ENCODE data around the gene DOCK7.

Gene DOCK7

DNA sequence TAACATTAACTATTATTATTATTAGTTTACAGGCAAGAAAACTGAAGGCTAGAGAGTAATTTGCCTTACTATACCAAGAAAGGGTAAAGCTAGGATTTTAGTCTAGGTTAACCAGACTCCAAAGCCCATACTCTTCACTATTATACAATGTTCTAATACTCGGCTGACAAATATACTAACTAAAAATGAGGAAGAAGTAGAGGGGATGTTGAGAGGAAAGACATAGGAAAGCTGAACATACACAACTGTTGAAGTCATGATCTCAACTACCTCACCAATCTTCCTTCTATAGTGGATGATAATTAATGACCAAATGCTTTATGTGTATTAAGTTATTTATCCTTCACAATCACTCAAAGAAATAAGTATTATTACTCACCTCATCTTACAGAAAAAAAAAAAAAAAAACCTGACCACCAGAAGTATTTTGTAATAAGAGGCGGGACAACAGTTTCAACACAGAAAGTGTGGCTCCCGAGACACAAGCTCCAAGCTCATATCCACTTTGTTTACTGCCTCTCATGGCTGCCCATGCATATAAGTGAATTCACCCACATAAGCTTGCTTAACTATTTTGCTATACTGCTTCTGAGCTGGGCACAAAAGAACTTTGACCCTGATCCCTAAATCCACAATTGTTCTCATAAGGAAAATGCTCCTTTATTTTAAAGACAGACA is 173.3 kb downstream of the DOCK7 start:
- no peak for DNase-seq

DNA sequence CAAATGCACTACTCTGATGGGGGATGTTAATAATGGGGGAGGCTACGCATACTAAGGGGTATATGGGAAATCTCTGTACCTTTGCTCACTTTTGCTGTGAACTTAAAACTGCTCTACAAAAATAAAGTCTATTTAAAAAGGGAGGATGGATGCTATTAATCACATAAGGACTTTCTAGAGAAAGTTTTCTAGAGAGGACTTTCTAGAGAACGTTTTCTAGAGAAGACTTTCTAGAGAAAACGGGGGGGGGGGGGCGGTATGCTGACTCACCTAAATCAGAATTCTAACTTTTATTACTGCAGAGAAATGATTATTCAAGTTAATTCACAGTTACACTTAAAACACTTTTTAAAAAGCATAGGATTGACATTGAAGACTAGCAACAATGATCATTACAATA is 175.2 kb downstream of the DOCK7 start:
- no peak for DNase-seq

DNA sequence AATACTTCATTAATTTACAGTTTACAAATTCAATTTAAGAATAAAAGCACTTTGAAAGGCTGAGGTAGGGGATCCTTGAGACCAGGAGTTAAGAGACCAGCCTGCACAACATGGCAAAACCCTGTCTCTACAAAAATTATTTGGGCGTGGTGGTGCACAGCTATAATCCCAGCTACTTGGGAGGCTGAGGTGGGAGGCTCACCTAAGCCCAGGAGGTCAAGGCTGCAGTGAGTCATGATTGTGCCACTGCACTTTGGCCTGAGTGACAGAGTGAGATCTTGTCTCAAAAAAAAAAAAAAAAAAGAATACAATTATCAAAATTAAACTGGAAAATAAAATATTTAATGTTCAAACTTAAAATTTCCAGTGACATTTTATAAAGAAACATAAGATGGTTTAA is 179.2 kb downstream of the DOCK7 start:
- no peak for DNase-seq

DNA sequence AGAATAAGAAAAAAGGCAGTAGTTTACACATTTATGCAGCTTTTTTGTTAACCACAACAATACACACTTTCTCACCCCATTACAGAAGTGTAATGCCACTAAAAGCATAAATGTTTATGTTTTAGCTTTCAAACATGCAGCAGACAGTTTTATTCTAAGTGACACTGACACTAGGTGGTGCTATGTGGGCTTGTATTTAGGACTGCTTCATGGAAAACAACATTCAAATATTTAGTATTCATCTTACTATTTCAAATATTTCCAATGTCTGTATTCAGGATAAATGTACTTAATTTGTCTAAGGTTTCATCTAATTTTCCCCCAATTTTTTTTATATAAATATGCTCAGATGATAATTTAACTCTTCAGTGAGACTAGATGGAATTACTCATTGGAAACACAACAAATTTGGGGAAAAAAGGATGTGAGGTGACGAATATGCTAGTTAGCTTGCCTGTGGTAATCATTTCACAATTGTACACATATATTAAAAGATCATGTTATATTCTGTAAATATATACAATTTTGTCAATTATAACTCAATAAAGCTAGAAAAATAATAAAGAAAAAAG is 179.9 kb downstream of the DOCK7 start:
- no peak for DNase-seq

DNA sequence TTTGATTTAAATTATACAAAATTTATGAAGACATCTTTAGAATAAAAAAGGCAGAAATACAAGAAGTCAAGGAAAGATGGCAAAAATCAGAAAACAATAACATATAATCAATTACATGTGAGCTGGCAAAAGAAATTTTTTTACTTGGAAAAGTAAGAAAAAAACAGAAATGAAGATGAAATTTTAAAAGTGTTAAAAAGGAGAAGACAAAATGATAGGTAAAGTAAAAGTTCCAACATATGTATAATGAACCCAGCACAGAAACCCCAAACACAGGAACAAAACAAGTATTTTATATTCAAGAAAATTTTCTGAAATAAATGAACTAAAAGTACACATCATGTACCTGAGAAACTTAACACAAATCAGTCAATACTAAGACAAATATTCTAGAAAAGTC is 188.0 kb downstream of the DOCK7 start:
- no peak for DNase-seq

DNA sequence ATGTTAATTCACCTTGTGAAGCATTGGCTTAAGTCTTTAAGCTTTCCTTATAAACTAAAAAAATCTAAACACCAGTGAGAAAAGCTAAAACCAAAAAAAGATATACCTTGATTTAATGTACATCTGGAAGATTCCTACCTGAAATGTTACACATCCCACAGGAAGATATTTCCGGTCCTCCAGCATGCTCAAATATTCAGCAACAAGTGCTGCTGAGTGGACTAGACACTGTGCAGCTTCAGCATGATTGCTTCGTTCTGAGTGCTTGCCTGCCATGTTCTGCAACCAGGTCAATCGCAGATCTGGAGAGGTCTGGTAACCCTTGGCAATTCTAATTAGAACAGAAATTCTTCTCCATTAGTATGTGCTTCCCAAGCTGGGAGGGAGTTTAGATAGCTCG is 194.0 kb downstream of the DOCK7 start:
- DNase-seq: no peak

DNA sequence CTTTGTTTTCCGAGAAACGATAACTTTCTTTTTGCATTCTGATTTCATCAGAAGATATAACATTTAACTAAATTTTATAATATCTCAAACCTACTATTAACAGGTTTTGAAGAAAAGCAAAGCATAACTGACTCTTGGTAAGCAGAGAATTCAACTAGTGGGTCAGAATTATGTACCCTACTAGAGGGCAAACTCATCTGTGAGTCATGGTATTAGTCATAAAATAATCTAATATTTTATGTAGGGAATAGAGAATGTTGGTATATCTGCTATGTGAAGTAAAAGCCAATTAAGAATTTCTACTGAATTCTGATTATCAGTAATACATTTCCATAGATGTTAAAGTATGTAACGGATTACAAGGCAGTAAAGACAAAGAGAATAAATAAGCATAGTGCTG is 194.5 kb downstream of the DOCK7 start:
- DNase-seq: no peak

DNA sequence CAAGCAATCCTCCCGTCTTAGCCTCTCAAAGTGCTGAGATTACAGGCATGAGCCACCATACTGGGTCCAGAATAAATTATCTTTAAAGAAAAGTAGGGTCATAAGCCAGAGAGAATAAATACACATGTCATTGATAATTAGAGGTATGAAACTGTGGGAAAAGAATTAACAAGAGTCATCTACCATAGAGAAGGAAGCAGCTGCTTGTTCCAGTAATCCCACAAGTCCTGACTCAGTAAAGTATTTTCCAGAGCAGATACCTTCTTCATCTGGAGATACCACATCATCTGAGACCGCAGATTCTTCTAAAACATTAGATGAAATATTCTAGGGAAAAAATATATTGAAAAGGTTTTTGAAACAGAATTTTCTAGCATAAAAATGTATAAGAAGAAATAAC is 195.7 kb downstream of the DOCK7 start:
- no peak for DNase-seq

DNA sequence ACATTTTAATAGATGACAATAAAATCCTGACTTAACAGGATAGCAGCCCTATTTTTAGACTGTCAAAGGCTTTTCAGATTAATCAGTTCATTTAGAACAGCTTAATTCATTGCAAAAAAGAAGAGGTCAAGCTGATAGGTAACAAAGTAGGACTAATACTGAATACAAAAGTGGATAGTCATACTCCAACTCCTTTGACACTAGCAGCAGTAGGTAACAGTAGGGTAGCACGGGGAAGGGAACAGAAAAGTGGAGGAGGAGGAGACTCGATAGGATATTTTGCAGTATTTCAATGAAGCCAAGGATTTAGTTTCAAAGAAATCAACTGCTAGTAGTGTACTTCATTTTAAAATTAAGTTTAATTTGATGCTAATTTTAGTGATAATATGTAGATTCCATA is 200.2 kb downstream of the DOCK7 start:
- DNase-seq: no peak

DNA sequence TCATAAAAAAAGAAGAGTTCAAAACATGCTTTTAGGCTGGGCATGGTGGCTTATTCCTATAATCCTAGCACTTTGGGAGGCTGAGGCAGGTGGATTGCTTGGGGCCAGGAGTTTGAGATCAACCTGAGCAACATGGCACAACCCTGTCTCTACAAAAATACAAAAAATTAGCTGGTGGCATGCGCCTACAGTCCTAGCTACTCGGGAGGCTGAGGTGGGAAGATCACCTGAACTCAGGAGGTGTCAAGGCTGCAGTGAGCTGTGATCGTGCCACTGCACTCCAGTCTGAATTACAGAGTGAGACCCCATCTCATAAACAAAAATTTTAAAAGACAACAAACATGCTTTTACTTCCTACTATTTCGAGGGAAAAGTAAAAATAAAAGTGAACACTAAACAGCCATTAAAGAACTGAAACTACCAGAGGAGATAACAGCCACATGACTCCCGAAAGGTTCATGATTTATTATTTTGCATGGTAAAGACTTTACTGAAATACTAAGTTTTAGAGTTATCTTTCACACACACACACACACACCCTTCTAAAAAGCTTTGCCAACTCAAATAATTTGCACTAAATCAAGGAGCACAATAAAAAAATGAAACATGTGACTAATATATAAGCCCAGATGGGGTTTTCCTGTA is 203.2 kb downstream of the DOCK7 start:
- DNase-seq: no peak

DNA sequence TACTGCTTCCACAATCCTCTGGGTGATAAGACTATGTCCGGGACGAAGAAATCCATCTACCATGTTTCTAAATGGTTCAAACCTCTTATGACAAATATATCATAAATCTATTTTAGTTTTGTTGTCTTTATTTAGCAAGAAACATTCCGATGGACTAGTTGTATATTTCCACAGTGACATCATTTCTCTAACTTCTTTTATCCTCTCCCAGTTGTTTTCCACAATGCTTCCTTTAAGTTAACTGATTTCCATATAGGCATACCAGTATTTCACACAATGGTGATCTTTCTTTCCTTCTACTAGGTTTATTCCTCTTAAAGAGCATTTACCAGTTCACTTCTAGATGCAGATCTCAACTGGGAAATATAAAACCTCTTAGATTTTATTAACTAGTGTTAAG is 206.5 kb downstream of the DOCK7 start:
- no peak for DNase-seq

DNA sequence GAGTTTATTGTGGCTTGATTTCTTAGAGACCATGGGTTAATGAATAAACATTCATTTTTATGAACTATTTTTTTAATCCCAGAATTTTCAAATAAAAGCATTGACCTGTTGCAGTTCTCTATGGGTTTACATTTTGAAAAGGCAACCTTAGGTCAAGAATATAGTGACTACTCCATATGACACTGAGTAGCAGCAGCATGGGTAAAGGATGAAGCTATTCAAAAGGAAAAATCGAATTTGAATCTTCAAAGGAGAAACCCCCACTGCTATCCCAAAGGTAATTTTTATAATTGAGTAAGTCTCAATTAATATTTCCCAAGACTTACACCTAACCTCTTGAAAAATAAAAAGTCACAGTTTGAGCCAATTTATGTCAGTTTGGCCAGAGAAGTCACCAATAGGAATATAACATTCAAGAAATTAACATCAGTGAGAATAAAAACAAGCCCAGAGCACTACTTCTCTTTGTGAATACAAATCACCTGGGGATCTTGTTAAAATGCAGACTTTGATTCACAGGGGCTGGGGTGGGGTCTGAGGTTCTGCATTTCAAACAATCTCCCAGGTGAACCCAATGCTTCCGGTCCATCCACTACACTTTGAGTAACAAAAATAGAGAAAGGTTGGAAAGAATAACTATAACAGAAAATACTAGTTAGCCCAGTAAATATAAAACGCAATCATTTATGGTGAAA is 211.5 kb downstream of the DOCK7 start:
- DNase-seq: no peak

DNA sequence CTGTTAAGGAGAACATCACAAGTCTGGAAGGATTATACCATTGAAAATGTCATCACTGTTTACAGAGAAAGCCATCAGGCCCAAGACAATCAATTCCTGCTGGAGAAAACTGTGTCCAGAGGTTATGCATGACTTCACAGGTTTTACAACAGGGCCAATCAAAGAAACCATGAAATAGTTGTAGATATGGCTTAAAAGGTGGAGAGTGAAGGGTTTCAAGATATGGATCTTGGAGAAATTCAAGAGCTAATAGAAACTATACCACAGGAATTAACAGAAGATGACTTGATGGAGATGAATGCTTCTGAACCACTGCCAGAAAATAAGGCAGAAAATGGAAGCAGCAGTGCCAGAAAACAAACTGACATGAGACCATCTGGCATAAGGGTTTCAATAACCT is 221.1 kb downstream of the DOCK7 start:
- DNase-seq: no peak

DNA sequence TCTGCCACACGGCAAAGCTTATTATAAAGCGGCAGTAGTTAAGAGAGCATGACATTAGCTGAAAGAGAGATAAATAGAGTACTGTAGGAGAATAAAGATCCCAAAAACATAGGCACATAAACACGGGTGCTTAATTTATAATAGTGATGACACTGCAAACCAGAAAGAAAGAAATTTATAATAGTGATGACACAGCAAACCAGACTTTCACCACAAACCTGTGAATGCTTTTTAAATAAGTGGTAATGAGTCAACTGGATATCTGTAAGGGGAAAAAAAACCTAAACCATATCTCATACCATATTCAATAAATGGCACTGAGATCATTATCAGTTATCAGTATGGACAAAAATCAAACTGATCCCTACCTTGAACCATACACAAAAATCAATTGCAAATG is 225.8 kb downstream of the DOCK7 start:
- DNase-seq: no peak

DNA sequence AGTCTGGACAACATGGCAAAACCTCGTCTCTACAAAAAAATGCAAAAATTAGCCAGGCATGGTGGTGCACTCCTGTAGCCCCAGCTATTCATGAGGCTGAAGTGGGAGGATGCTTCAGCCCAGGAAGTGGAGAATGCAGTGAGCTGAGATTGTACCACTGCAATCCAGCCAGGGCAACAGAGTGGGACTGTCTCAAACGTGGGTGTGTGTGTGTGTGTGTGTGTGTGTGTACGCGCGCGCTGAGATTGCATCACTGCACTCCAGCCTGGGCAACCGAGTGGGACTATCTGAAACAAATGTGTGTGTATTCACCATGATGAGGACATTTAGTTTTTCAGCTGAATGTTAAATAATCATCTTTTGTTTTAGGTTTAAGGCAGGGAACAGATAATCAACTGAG is 230.2 kb downstream of the DOCK7 start:
- DNase-seq: no peak

DNA sequence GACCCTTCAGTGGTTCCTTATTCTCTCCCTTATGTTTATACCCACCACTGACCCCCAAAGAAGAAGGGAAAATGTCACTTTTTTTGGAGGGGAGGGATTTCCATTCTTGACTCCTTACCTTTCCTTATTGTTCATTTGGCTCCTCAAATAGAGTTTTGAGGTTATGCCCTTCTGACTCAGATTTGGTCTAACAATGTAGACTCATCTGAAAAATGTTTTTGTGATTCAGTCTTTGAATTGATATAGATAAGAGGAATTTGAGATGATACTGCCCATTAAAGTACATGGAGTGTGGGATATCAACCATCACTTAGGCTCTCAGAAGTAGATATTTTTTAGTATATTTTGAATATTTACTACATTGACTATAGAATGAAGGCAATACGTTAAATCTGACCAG is 235.2 kb downstream of the DOCK7 start:
- no peak for DNase-seq

DNA sequence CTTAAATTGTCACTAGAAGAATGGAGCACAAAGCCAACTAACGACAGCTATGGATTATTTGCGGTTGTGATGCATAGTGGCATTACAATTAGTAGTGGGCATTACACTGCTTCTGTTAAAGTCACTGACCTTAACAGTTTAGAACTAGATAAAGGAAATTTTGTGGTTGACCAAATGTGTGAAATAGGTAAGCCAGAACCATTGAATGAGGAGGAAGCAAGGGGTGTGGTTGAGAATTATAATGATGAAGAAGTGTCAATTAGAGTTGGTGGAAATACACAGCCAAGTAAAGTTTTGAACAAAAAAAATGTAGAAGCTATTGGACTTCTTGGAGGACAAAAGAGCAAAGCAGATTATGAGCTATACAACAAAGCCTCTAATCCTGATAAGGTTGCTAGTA is 237.9 kb downstream of the DOCK7 start:
- no peak for DNase-seq

DNA sequence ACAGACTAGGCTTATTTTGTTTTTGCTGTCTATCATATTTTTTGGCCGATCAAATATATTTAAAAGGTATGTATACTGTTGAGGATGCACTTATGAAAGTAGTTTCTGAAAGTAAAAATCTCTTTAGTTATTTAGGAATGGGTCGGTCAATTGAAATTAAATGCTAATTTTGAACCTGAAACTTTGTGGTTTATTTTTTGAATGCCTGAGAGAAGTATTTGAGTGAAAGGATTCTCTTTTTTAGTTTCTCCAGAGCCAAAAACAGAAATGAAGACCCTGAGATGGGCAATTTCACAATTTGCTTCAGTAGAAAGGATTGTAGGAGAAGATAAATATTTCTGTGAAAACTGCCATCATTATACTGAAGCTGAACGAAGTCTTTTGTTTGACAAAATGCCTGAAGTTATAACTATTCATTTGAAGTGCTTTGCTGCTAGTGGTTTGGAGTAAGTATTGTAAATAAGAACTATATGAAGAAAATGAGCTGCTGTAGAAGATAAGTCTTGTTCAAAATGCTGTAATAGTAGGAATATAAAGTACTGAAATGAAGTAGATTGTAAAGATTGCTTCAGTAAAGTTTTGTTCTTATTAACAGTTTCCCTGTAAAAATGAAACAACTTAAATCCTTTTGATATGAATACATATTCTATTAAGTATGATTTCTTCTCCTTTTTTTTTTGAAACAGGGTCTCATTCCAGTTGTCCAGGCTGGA is 239.8 kb downstream of the DOCK7 start:
- DNase-seq: no peak

DNA sequence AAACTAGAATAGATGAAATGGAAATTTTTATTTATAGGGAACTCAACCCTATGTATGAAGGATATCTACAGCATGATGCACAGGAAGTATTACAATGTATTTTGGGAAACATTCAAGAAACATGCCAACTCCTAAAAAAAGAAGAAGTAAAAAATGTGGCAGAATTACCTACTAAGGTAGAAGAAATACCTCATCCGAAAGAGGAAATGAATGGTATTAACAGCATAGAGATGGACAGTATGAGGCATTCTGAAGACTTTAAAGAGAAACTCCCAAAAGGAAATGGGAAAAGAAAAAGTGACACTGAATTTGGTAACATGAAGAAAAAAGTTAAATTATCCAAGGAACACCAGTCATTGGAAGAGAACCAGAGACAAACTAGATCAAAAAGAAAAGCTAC is 243.5 kb downstream of the DOCK7 start:
- DNase-seq: no peak

DNA sequence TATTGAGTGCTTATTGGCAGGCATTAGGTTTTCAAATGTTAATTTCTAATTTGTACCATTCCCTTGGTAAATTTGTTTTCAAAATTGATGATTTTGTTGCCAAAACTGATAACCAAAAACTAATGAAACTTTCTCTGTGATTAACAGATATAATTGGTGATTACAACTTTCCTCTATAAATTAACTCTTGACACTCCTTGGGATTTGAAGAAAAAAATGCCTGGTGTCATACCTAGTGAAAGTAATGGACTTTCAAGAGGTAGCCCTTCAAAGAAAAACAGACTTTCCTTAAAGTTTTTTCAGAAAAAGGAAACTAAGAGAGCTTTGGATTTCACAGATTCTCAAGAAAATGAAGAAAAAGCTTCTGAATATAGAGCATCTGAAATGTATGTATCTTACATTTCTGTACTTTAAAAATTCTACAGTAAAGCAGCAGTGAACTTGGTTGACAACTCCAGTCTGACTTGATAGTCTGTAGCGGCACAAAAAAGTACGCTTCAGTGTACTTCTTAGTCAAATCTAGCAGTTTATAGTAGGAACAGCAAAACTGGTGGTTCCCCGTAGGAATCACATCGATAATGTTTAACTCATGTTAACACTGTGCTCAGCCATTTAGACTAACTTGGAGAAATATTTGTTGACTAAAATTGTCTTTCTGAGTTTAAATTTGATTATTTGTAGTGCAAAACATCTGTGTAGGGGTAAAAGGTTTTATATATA is 248.4 kb downstream of the DOCK7 start:
- DNase-seq: no peak

DNA sequence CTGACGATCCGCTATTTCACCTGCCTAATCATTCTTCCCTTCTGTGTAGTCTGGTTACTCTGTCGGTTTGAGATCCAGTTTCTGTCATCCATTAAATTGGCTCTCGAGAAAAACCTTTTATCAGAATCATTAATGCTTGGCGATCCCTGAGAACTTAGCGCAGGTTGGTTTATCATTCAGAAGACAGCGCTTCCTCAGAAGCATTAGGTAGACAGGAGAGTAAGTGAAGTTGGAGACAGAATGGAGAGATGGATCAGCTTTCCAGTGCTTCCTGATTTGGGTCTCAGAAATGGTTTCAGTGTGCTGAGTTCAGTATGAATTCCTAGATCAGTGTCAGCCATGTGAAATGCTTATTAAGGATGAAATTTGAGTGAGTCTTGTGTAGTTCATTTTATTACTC is 250.0 kb downstream of the DOCK7 start:
- DNase-seq: no peak

DNA sequence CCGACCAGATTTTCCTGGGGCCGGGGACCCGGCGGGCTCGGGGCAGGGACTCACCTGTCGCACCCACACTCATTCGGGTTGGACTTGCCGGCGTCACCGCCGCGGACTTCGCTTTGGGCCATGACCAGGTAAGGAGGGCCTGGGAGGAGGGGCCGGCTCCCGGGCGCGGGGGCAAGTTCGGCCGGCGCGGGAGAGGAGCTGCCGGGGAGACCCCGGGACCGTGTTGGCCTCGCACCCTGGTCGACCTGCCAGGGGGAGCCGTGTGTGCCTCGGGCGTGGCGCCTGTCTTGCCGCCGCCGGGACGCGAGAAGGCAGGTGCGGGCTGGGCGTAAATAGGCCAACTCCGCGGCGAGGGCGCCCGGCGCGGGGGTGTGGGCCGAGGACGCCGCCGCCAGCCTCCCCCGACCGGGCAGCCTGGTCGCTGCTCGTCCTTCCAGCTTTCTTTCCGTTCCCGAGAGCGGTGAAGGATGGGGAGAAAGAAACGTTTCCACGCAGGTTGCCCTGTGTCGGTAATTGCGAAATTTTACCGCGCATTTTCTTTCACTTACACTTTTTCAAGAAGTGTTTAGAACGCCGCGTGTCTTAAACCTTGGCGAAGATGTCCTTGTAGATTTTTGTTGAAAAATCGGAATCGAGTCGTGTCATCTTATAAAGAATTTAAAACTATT is 250.8 kb downstream of the DOCK7 start:
- DNase-seq: no peak

All from SIG-M5 (cell line).